AG20443 (cell line): ENCODE data around the gene SCNN1A.

Experiments
- DNase-seq: peaks from one replicate; pipeline ENCODE4 v3.0.0; 2012; ENCODE audit warnings: low spot score, mixed read lengths

Gene SCNN1A

DNA sequence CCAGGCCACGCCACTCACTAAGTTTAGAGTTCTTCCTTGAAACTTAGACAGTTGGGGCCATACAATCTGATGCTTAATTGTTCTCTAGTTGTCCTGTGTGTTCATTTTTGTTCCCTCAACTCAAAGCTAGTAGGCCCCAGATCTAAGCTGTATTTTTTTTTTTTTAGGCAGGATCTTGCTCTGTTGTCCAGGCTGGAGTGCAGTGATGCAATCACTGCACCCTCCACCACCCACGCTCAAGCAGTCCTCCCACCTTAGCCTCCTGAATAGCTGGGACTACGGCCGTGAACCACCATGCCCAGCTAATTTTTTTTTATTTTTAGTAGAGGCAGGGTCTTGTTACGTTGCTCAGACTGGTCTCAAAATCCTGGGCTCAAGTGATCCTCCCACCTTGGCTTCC, 41.0 kb downstream of the SCNN1A start:
- DNase-seq: no peak

GRCh38 chr12:6333566-6333965, 41.8 kb downstream of the SCNN1A start:
- DNase-seq: peak; percentile 56

DNA sequence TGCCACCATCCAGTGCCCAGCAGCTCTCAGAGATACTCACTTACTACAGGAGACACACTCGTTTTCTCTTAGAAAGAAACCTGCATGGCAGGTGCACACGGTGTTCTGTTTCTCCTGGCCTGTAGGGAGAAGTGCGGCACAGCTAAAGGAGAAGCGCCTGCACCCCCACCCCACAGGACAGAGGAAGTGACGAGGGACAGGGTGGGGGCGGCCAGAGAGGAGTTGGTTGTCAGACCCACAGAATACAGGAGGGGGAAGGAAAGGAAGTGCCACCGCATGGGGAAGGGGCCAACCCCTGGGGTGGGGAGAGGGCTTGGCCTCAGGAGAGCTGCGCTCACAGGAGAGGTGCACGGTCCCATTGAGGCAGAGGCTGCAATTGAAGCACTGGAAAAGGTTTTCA, 42.3 kb downstream of the SCNN1A start:
- DNase-seq: no peak

- no peak for DNase-seq
Observed at GRCh38 chr12:6332459-6332858, 42.9 kb downstream of the SCNN1A start.

DNA sequence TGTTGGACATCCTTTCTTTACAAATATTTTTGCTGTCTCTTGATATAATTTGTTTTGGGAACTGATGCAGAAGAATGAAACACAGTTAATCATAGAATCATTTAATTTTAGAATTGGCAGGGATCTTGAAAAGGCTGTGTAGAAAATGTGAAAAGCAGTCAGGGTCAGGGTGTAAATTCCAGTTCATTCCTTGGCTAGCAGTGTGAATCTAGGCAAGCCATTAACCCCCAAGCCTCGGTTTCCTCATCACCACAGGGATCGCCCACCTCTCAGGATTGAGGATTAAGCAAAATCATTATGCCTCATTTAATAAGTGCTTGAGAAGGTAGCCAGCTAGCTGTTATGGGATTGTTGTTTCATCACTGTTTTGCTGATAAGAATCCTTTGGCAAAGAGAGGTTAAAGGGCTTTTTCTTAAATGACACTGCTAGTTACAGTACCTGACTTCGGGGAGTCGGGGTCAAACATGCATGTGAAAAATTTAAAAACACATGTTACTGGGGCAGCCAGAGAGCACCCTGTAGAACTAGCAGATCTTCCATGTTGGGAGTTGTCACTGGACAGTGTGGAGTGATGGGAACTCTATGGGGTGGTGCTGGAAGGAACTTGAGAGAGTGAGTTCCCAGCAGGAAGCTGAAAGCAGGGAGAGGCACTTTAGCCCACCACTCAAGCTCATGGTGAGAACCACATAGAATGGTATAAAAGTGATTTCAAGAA, 44.2 kb downstream of the SCNN1A start:
- DNase-seq: no peak

- DNase-seq: no peak
Observed at GRCh38 chr12:6330192-6330591, 45.2 kb downstream of the SCNN1A start.

DNA sequence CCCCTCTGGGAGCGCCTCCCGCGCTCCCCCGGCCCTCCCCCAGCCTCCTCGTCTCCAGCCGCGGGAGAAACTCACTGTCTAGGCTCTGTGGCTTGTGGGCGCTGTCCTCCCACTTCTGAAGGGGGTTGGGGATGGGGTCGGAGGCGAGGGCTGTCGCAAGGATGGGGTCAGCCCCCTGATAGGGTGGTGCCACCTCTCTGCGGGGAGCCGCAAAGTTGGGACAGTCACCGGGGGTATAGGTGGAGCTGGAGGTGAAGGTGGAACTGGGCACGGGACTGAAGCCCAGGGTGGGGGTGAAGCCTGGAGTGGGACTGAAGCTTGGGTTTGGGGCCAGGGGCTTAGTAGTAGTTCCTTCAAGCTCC, 45.7 kb downstream of the SCNN1A start:
- no peak for DNase-seq

GRCh38 chr12:6328945-6329702, 46.2 kb downstream of the SCNN1A start:
- DNase-seq: no peak

GRCh38 chr12:6328045-6328779, 47.2 kb downstream of the SCNN1A start:
- DNase-seq: no peak

DNA sequence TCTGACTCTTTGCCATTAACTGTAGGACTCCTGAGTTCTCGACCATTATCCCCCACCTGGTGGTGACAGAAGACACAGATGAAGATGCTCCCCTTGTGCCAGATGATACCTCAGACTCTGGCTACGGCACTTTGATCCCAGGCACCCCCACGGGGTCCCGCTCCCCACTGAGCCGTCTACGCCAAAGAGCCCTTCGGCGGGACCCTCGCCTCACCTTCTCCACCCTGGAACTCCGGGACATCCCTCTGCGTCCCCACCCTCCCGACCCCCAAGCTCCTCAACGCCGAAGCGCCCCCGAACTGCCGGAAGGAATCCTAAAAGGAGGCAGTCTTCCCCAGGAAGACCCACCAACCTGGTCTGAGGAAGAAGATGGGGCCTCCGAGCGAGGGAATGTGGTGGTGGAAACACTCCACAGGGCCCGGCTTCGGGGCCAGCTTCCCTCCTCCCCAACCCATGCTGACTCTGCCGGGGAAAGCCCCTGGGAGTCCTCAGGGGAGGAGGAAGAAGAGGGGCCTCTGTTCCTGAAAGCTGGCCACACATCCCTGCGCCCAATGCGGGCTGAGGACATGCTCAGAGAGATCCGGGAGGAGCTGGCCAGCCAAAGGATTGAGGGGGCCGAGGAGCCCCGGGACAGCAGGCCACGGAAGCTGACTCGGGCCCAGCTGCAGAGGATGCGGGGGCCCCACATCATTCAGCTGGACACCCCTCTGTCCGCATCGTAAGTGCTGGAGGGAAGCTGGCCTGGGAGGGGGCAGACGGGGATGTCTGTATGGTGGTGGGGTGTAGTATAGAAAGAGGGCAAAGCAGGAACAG, 47.9 kb downstream of the SCNN1A start:
- no peak for DNase-seq

DNA sequence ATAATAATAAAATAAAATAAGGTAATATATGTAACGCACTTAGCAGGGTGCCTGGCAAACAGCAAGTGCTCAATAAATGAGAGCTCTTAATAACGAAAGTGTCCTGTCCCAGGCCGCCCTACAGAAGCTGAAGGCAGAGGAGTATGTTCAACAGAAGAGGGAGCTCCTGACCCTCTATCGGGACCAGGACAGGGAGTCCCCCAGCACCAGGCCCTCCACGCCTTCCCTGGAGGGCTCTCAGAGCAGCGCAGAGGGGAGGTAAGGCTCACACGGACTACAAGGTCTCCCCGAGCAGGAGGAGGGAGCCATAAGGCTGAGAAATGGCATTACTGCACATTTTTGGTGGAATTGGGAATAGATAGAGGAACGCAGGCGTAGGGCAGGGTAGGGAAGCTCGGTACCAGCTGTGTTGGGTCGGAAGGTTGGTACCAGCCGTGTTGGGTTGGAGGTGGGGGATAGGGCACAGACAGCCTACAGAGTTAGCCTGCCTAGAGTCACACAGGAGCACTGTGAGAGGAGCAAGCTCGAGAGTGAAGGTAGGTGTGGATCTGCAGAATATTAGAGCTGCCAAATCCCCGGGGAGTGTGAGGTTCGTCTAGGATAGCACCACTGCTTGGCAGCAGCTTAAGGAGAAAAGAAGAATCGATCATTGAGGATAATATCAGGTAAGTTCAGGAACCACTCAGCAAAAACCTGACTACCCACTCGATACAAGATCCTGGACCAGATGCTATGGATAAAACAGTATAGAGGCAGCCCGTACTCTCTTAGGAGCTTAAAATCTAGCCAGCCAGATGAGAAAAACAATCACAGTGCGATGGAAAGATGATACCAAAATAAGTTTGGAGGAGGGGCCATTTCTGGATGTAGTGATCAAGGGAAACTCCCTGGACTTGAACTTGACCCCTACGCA, 48.8 kb downstream of the SCNN1A start:
- peak; percentile 76 for DNase-seq

DNA sequence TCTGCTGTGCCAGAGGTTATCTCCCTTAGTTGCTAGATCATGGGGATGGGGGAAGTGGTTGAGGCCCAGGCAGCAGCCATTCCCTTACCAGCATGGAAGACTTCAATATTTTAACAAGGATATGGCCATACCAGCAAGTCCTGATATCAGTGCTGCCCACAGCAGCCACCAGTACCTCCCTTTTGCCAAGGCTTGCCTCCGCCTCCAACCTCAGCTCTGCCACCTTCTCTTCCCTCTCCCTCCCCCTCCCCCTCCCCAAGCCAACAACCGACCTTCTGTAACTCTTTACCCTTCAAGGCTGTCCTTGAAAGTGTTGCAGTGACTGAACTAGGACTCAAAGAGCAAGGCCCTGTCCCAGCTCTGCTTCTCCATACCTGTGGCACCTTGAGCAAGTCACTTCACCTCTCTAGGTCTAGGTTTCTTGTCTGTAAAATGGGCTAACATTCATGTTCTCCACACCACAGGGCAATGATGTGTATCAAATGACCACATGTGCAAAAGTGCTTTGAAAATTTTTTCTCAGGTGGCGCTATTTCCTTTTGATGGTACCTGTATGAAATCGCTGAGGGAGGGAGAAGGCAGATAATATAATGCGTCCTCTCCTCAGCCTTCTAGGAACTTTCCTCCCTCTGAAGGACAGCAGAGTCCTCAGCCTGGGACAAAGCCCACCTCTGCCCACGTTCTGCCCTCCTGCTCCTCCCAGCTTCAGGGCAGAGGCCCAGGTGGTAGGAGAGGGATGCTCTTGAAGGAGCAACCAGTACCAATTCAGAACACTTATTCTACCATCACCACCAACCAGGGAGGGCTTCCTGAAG, 50.2 kb downstream of the SCNN1A start:
- DNase-seq: no peak

GRCh38 chr12:6323995-6324711, 51.2 kb downstream of the SCNN1A start:
- DNase-seq: no peak

GRCh38 chr12:6323340-6323994, 51.9 kb downstream of the SCNN1A start:
- DNase-seq: peak; percentile 76

- DNase-seq: no peak
Observed at GRCh38 chr12:6322969-6323339, 52.4 kb downstream of the SCNN1A start.

DNA sequence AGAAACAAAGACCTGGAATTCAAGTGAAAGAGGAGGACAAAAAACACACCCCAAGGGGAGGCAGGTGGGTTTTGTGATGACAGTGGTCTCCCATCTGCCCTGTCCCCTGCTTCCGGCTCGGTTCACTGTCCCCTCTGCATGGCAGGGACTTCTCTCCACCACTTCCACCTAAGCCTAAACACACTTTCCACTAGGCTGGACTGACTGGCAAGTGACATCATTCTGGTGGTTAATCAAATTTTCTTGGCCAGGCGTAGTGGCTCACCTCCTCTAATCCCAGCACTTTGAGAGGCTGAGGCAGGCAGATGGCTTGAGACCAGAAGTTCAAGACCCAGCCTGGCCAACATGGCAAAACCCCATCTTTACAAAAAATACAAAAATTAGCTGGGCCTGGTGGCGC, 53.0 kb downstream of the SCNN1A start:
- DNase-seq: no peak

GRCh38 chr12:6321905-6322304, 53.5 kb downstream of the SCNN1A start:
- no peak for DNase-seq

DNA sequence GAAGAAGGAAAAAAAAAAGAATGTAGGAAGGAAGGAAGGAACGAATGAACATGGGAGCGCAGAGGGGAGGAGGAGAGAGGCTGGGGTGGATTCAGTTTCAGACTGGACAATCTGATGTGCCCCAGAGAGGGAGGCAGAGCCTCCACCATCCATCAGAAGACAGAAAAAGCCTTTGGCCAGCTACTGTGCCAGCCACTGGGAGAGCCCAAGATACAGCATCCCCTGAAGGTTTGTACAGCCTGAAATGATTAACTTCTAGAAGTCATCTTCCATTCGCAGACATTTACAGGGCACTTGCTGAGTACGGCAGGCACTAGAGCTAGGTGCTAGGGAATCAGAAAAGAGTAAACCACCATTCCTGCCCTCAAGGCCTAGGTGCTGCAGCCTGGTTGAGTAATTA, 55.9 kb downstream of the SCNN1A start:
- DNase-seq: no peak

DNA sequence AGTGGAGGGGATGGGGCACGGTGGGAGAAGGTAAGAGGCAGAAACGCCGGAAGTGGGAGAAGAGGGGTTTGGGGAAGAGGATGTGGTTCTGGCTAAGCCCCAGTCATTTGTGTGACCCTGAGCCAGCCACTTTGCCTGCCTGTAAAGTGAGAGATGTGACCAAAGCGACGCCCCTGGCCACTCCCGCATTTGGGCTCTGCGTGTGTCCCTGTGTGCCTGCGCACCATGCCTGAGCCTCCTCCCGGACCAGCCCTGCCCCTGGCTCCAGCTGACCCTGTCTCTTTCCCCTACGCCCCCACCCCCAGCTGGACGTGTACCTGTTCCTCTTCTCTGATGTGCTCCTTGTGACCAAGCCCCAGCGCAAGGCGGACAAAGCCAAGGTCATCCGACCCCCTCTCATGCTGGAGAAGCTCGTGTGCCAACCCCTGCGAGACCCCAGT, 56.9 kb downstream of the SCNN1A start:
- no peak for DNase-seq
